ENCODE results near the gene TMEM183A. TPM values are rescaled to one million over a fixed set of nuclear protein-coding genes. Genes with fewer than 3 reads are reported as not detected.

Gene TMEM183A
- total RNA-seq, 1 experiment from 2014 or later = 64.7 TPM

GRCh38 chr1:203009185-203009584 is 2.0 kb downstream of the TMEM183A start:
- intact Hi-C loops (cut with micrococcal nuclease) = no loop called here
- H3K79me2 ChIP-seq (ENCODE audit: insufficient read depth, low read length) = peaks cover 68% of the 10 kb centered on the region
- no peak overlapping the region for H3K27ac ChIP-seq (ENCODE audit: low read depth, low read length)
- ChIA-PET CTCF (interaction anchor here (1.0 to 1.1 kb wide), 2 partner anchors 12 to 260 kb away, joined by 3 to 4 read pairs; no protein-coding TSS in a partner anchor), POLR2A (interaction anchor here (1.0 kb wide), 1 partner anchor 12 kb away, joined by 3 read pairs; no protein-coding TSS in a partner anchor), RAD21 (ENCODE audit: low non-redundant PET in 1 of 2, low total read pairs in 2 of 2, uncharacterized antibody in 2 of 2, unreplicated experiment in 2 of 2) (no interaction called here)
- no peaks in the 10 kb centered on the region for H3K27me3 ChIP-seq (ENCODE audit: insufficient read depth, low read length)
- peaks cover 20 to 36% of the 10 kb centered on the region in 2 experiments for H3K36me3 ChIP-seq (ENCODE audit: control insufficient read depth in 1 of 2, insufficient read depth in 2 of 2, low read length in 2 of 2)
- no TSS peak for BruUV-seq (replicated peaks)
- ATAC-seq (no peak), DNase-seq (ENCODE audit: low read depth, low spot score) (no peak)
- no peaks in the 10 kb centered on the region for H3K9me2 ChIP-seq (ENCODE audit: insufficient read depth)
- no peak for TF ChIP-seq SRF (IDR thresholded peaks at IDR 0.05; ENCODE audit: low read depth)
- TF ChIP-seq EZH2 (IDR thresholded peaks at IDR 0.05) = no peak
- TF ChIP-seq CBX3 (IDR thresholded peaks at IDR 0.05; ENCODE audit: low read depth) = no peak
- no peak for TF ChIP-seq CTCF (IDR thresholded peaks at IDR 0.05 in 2 of 3, conservative IDR thresholded peaks at IDR 0.05 in 1 of 3; ENCODE audit: borderline replicate concordance in 1 of 3, insufficient read depth in 1 of 3, low read depth in 2 of 3, low read length in 2 of 3)
- no peak for TF ChIP-seq ZFX (IDR thresholded peaks at IDR 0.05)
- no peak for TF ChIP-seq ZNF274 (IDR thresholded peaks at IDR 0.05; ENCODE audit: low read depth, low read length)
- TF ChIP-seq EZH2phosphoT487 (IDR thresholded peaks at IDR 0.05; ENCODE audit: borderline replicate concordance) = no peak
- no peak for TF ChIP-seq ZBTB33 (IDR thresholded peaks at IDR 0.05; ENCODE audit: extremely low read depth, insufficient replicate concordance, low read length)
- no peak for TF ChIP-seq POLR2AphosphoS5 (IDR thresholded peaks at IDR 0.05; ENCODE audit: low read depth, low read length)
- TF ChIP-seq CEBPB (IDR thresholded peaks at IDR 0.05; ENCODE audit: low read depth) = no peak
- TF ChIP-seq EGR1 (IDR thresholded peaks at IDR 0.05; ENCODE audit: low read depth) = no peak
- TF ChIP-seq POLR2A (IDR thresholded peaks at IDR 0.05; ENCODE audit: borderline replicate concordance, extremely low read depth, insufficient read depth, insufficient read length) = no peak
- no peak for TF ChIP-seq MAX (IDR thresholded peaks at IDR 0.05)
- TF ChIP-seq REST (IDR thresholded peaks at IDR 0.05; ENCODE audit: low read depth) = no peak
- H3K9ac ChIP-seq (ENCODE audit: low read length) = no peak overlapping the region
- no peak overlapping the region for H2AFZ ChIP-seq (ENCODE audit: low read depth, low read length, poor library complexity, severe bottlenecking)
- H3K4me1 ChIP-seq (ENCODE audit: control insufficient read depth in 1 of 2, insufficient read depth in 2 of 2, low read length in 2 of 2) = peaks cover 11 to 18% of the 10 kb centered on the region in 2 experiments
- H3K4me3 ChIP-seq (replicated peaks in 1 of 2; ENCODE audit: low read depth in 1 of 2, low read length in 2 of 2) = no peak overlapping the region
- no peaks in the 10 kb centered on the region for H3K9me3 ChIP-seq (ENCODE audit: control insufficient read depth in 1 of 2, insufficient read depth in 1 of 2, low read depth in 1 of 2, low read length in 2 of 2)
- H4K20me1 ChIP-seq (ENCODE audit: insufficient read depth) = no peaks in the 10 kb centered on the region
- peak overlapping the region; percentile 81; the same call in 1 of the 2 replicates for H3K4me2 ChIP-seq (ENCODE audit: low read length)
